Measurements from ENCODE around the gene NUF2. TPM values are rescaled to one million over a fixed set of nuclear protein-coding genes. Genes with fewer than 3 reads are reported as not detected.

The NUF2 gene
- total RNA-seq, 2 experiments from 2014 or later, result 43.3 to 43.5 TPM

Other genes starting within 250 kb of the NUF2 start
- 1 to 10 TPM; 2.0 to 4.0 TPM for gene RGS5, start 119.0 kb upstream of the NUF2 start, total RNA-seq

Data from activated naive CD8-positive, alpha-beta T cell treated with anti-CD3 and anti-CD28 coated beads for 36 hours (primary cell).